ENCODE data around the gene SIRT4.

The SIRT4 gene

DNA sequence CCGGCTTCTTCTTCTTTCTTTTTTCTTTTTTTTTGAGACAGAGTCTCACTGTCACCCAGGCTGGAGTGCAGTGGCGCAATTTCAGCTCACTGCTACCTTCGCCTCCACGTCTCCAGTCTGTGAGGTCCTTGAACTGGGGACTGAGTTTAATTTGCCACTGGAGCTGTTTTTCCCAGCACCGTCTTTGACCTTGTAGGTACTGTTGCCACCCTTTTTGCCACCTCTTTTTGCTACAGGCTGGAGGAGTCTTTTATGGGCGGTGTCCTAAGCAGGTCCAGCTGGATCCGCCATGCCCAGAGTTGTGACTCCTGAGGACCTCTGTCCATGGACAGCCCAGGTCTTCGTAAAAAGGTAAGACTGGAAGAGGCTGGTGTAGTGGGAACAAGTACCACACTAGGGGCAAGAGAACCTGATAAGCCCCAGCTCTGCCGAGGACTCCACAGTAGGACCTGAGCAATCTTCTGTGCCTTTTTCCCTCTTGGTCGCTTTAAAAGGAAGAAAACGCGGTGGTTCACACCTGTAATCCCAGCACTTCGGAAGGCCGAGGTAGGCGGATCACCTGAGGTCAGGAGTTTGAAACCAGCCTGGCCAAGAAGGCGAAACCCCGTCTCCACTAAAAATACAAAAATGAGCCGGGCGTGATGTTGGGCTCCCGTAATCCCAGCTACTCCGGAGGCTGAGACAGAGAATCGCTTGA lies 11.4 kb upstream of the SIRT4 start:
- Histone ChIP-seq H3K9me3 (ENCODE audit: insufficient read depth, low read depth, low read length) (no peaks in the 10 kb centered on the region), H2AFZ (ENCODE audit: low read length) (no peak overlapping the region), H3K4me3 (ENCODE audit: low read length, poor library complexity, severe bottlenecking) (no peak overlapping the region), H3K4me1 (ENCODE audit: insufficient read depth, low read length, poor library complexity, severe bottlenecking) (peaks cover 9% of the 10 kb centered on the region), H4K20me1 (ENCODE audit: insufficient read depth, low read length, poor library complexity, severe bottlenecking) (no peaks in the 10 kb centered on the region), H3K9me2 (replicated peaks; ENCODE audit: low read depth, low read length) (no peaks in the 10 kb centered on the region), H3K27me3 (ENCODE audit: insufficient read depth, low read length, poor library complexity, severe bottlenecking) (no peaks in the 10 kb centered on the region), H3K36me3 (ENCODE audit: insufficient read depth, low read length) (no peaks in the 10 kb centered on the region), H3F3A (ENCODE audit: low read depth) (peaks cover 17% of the 10 kb centered on the region), H3K79me2 (ENCODE audit: insufficient read depth, low read length) (no peaks in the 10 kb centered on the region), H3K9ac (ENCODE audit: low read depth, low read length, poor library complexity, severe bottlenecking) (no peak overlapping the region), H3K4me2 (ENCODE audit: low read depth, low read length, poor library complexity, severe bottlenecking) (peak overlapping the region; percentile 30)
- no peak for TF ChIP-seq CTCF (conservative IDR thresholded peaks at IDR 0.05; ENCODE audit: low read length)
- TF ChIP-seq EZH2phosphoT487 (IDR thresholded peaks at IDR 0.05; ENCODE audit: borderline replicate concordance): no peak

GRCh38 chr12:120292411-120292660 lies 9.8 kb upstream of the SIRT4 start:
- Histone ChIP-seq H4K20me1 (ENCODE audit: insufficient read depth, low read length, poor library complexity, severe bottlenecking) (no peaks in the 10 kb centered on the region), H3K4me1 (ENCODE audit: insufficient read depth, low read length, poor library complexity, severe bottlenecking) (peaks cover 9% of the 10 kb centered on the region), H3K9me3 (ENCODE audit: insufficient read depth, low read depth, low read length) (no peaks in the 10 kb centered on the region), H3K36me3 (ENCODE audit: insufficient read depth, low read length) (no peaks in the 10 kb centered on the region), H3F3A (ENCODE audit: low read depth) (peaks cover 17% of the 10 kb centered on the region), H2AFZ (ENCODE audit: low read length) (peak overlapping the region; percentile 83), H3K27me3 (ENCODE audit: insufficient read depth, low read length, poor library complexity, severe bottlenecking) (no peaks in the 10 kb centered on the region), H3K4me2 (ENCODE audit: low read depth, low read length, poor library complexity, severe bottlenecking) (peak overlapping the region; percentile 87), H3K79me2 (ENCODE audit: insufficient read depth, low read length) (no peaks in the 10 kb centered on the region), H3K4me3 (ENCODE audit: low read length, poor library complexity, severe bottlenecking) (peak overlapping the region; percentile 78), H3K9ac (ENCODE audit: low read depth, low read length, poor library complexity, severe bottlenecking) (peak overlapping the region; percentile 94), H3K9me2 (replicated peaks; ENCODE audit: low read depth, low read length) (no peaks in the 10 kb centered on the region)
- TF ChIP-seq EZH2phosphoT487 (IDR thresholded peaks at IDR 0.05; ENCODE audit: borderline replicate concordance) (no peak), CTCF (conservative IDR thresholded peaks at IDR 0.05; ENCODE audit: low read length) (no peak)

DNA sequence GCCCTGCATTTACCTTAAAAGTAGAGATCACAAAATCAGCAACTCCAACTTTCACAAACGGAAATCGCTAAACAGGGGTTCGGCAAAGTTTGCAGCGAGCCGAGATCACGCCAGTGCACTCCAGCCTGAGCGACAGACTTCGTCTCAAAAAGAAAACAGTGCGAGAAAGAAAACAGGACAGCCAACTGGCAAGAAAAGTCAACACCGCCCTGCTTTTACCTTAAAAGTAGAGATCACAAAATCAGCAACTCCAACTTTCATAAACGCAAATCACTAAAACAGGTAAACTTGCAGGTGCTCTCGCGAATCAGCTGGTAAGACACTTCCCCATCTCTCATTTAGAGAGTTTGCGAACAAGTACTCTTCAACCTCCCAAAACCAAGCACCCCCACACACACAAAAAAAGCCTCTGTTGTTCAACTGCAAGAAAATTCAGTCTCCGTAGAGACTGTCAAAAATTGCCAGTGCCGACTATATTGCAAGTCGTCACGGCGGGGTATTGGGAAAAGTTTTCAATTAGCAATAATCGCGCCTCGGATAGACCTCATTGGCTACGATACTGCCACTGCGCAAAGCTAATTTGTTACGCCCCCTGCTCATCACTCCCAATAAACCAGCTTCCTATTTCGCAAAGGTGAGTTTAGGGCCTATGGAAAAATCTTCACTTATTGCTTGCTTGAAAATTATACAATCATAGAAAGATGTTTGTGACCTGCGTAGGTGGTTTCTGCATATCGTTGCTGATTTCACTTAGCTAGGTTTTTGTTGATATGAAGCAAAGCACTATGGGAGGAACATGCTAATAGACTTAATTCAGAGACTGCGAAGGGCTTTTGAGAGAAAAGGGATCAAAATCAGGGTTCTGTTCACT lies 9.2 kb upstream of the SIRT4 start, which contains the start of gene RNU4-1:
Gene RNU4-1 (minus strand): TSS at position 577 of the 871 bp plus-strand sequence.
- H3F3A ChIP-seq (ENCODE audit: low read depth): peaks cover 17% of the 10 kb centered on the region
- H3K9me2 ChIP-seq (replicated peaks; ENCODE audit: low read depth, low read length): no peaks in the 10 kb centered on the region
- no peaks in the 10 kb centered on the region for H4K20me1 ChIP-seq (ENCODE audit: insufficient read depth, low read length, poor library complexity, severe bottlenecking)
- peak within 1 kb of the TSS; percentile 83 for H2AFZ ChIP-seq (ENCODE audit: low read length)
- H3K9ac ChIP-seq (ENCODE audit: low read depth, low read length, poor library complexity, severe bottlenecking): peak within 1 kb of the TSS; percentile 94
- no peaks in the 10 kb centered on the region for H3K79me2 ChIP-seq (ENCODE audit: insufficient read depth, low read length)
- peak within 1 kb of the TSS; percentile 78 for H3K4me3 ChIP-seq (ENCODE audit: low read length, poor library complexity, severe bottlenecking)
- peaks cover 9% of the 10 kb centered on the region for H3K4me1 ChIP-seq (ENCODE audit: insufficient read depth, low read length, poor library complexity, severe bottlenecking)
- no peaks in the 10 kb centered on the region for H3K36me3 ChIP-seq (ENCODE audit: insufficient read depth, low read length)
- no peaks in the 10 kb centered on the region for H3K9me3 ChIP-seq (ENCODE audit: insufficient read depth, low read depth, low read length)
- no peaks in the 10 kb centered on the region for H3K27me3 ChIP-seq (ENCODE audit: insufficient read depth, low read length, poor library complexity, severe bottlenecking)
- TF ChIP-seq CTCF (conservative IDR thresholded peaks at IDR 0.05; ENCODE audit: low read length) (no peak), EZH2phosphoT487 (IDR thresholded peaks at IDR 0.05; ENCODE audit: borderline replicate concordance) (no peak)
- H3K4me2 ChIP-seq (ENCODE audit: low read depth, low read length, poor library complexity, severe bottlenecking): peak within 1 kb of the TSS; percentile 87
